Measurements from ENCODE around the gene FBLN1. TPM values are rescaled to one million over a fixed set of nuclear protein-coding genes. Genes with fewer than 3 reads are reported as not detected.

The FBLN1 gene
- total RNA-seq, 1 experiment from 2014 or later, result 23.4 TPM

DNA sequence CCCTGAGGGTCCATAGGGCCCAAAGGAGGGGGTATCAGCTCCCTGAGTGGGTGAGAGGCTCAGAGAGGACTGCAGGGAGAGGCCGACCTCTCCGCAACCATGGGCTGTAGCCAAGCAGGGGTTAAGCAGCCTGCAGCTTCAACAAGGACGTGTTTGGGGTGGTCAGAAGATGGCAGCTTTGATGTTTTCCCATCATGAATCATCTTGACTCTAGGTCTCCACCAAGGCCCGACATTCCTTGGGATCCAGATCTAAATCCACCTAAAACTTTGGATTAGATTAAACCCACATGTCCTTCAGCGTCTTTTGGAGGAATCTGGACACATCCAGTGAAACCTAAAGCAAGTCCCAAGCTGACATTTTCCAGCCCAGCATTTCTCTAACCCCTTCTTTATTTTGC, 19.8 kb downstream of the FBLN1 start:
- H2AFZ ChIP-seq (ENCODE audit: low read depth, low read length, poor library complexity, severe bottlenecking), result no peak overlapping the region
- CTCF ChIA-PET, result no interaction called here
- no peaks in the 10 kb centered on the region for H4K20me1 ChIP-seq (ENCODE audit: insufficient read depth)
- no peaks in the 10 kb centered on the region for H3K27me3 ChIP-seq (ENCODE audit: insufficient read depth, low read length)
- intact Hi-C loops (cut with micrococcal nuclease), result no loop called here
- RAD21 ChIA-PET (ENCODE audit: low non-redundant PET in 1 of 2, low total read pairs in 2 of 2, uncharacterized antibody in 2 of 2, unreplicated experiment in 2 of 2), result no interaction called here
- no peak overlapping the region for H3K4me3 ChIP-seq (replicated peaks in 1 of 2; ENCODE audit: low read depth in 1 of 2, low read length in 2 of 2)
- POLR2A ChIA-PET, result no interaction called here
- peaks cover 0 to 9% of the 10 kb centered on the region in 2 experiments; a peak in 3 of 4 replicates for H3K4me1 ChIP-seq (ENCODE audit: control insufficient read depth in 1 of 2, insufficient read depth in 2 of 2, low read length in 2 of 2)
- DNase-seq (ENCODE audit: low read depth, low spot score) (no peak), ATAC-seq (no peak)
- H3K79me2 ChIP-seq (ENCODE audit: insufficient read depth, low read length), result no peaks in the 10 kb centered on the region
- no peak overlapping the region for H3K9ac ChIP-seq (ENCODE audit: low read length)
- no peaks in the 10 kb centered on the region for H3K9me3 ChIP-seq (ENCODE audit: control insufficient read depth in 1 of 2, insufficient read depth in 1 of 2, low read depth in 1 of 2, low read length in 2 of 2)
- no TSS peak for BruUV-seq (replicated peaks)
- no peak overlapping the region for H3K27ac ChIP-seq (ENCODE audit: low read depth, low read length)
- no peaks in the 10 kb centered on the region for H3K9me2 ChIP-seq (ENCODE audit: insufficient read depth)
- TF ChIP-seq ZFX (IDR thresholded peaks at IDR 0.05), result no peak
- TF ChIP-seq ZNF274 (IDR thresholded peaks at IDR 0.05; ENCODE audit: low read depth, low read length), result no peak
- no peak for TF ChIP-seq REST (IDR thresholded peaks at IDR 0.05; ENCODE audit: low read depth)
- no peaks in the 10 kb centered on the region for H3K36me3 ChIP-seq (ENCODE audit: control insufficient read depth in 1 of 2, insufficient read depth in 2 of 2, low read length in 2 of 2)
- no peak overlapping the region for H3K4me2 ChIP-seq (ENCODE audit: low read length)

GRCh38 chr22:45524157-45524556, 21.5 kb downstream of the FBLN1 start:
- Histone ChIP-seq H3K36me3 (ENCODE audit: control insufficient read depth in 1 of 2, insufficient read depth in 2 of 2, low read length in 2 of 2) (no peaks in the 10 kb centered on the region), H3K27me3 (ENCODE audit: insufficient read depth, low read length) (no peaks in the 10 kb centered on the region), H3K27ac (ENCODE audit: low read depth, low read length) (no peak overlapping the region), H3K9me2 (ENCODE audit: insufficient read depth) (no peaks in the 10 kb centered on the region), H4K20me1 (ENCODE audit: insufficient read depth) (no peaks in the 10 kb centered on the region), H3K9me3 (ENCODE audit: control insufficient read depth in 1 of 2, insufficient read depth in 1 of 2, low read depth in 1 of 2, low read length in 2 of 2) (no peaks in the 10 kb centered on the region), H2AFZ (ENCODE audit: low read depth, low read length, poor library complexity, severe bottlenecking) (no peak overlapping the region), H3K4me3 (replicated peaks in 1 of 2; ENCODE audit: low read depth in 1 of 2, low read length in 2 of 2) (no peak overlapping the region), H3K4me1 (ENCODE audit: control insufficient read depth in 1 of 2, insufficient read depth in 2 of 2, low read length in 2 of 2) (peaks cover 0 to 9% of the 10 kb centered on the region in 2 experiments; a peak in 2 of 4 replicates), H3K79me2 (ENCODE audit: insufficient read depth, low read length) (no peaks in the 10 kb centered on the region), H3K9ac (ENCODE audit: low read length) (no peak overlapping the region), H3K4me2 (ENCODE audit: low read length) (no peak overlapping the region)
- CTCF ChIA-PET, result no interaction called here
- intact Hi-C loops (cut with micrococcal nuclease), result no loop called here
- POLR2A ChIA-PET, result no interaction called here
- DNase-seq (ENCODE audit: low read depth, low spot score) (no peak), ATAC-seq (no peak)
- RAD21 ChIA-PET (ENCODE audit: low non-redundant PET in 1 of 2, low total read pairs in 2 of 2, uncharacterized antibody in 2 of 2, unreplicated experiment in 2 of 2), result no interaction called here
- BruUV-seq (replicated peaks), result no TSS peak
- TF ChIP-seq JUND (IDR thresholded peaks at IDR 0.05) (no peak), ZFX (IDR thresholded peaks at IDR 0.05) (no peak), SRF (IDR thresholded peaks at IDR 0.05; ENCODE audit: low read depth) (no peak), ATF3 (IDR thresholded peaks at IDR 0.05) (no peak), SP1 (IDR thresholded peaks at IDR 0.05; ENCODE audit: low read depth) (no peak), FOSL1 (IDR thresholded peaks at IDR 0.05; ENCODE audit: low read depth) (no peak), SIN3A (IDR thresholded peaks at IDR 0.05; ENCODE audit: low read depth) (no peak), EGR1 (IDR thresholded peaks at IDR 0.05; ENCODE audit: low read depth) (no peak)
- TF ChIP-seq, protein P1, sequence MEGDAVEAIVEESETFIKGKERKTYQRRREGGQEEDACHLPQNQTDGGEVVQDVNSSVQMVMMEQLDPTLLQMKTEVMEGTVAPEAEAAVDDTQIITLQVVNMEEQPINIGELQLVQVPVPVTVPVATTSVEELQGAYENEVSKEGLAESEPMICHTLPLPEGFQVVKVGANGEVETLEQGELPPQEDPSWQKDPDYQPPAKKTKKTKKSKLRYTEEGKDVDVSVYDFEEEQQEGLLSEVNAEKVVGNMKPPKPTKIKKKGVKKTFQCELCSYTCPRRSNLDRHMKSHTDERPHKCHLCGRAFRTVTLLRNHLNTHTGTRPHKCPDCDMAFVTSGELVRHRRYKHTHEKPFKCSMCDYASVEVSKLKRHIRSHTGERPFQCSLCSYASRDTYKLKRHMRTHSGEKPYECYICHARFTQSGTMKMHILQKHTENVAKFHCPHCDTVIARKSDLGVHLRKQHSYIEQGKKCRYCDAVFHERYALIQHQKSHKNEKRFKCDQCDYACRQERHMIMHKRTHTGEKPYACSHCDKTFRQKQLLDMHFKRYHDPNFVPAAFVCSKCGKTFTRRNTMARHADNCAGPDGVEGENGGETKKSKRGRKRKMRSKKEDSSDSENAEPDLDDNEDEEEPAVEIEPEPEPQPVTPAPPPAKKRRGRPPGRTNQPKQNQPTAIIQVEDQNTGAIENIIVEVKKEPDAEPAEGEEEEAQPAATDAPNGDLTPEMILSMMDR (IDR thresholded peaks at IDR 0.05 in 2 of 3, conservative IDR thresholded peaks at IDR 0.05 in 1 of 3; ENCODE audit: borderline replicate concordance in 1 of 3, insufficient read depth in 1 of 3, low read depth in 2 of 3, low read length in 2 of 3), result no peak
- TF ChIP-seq, protein P2, sequence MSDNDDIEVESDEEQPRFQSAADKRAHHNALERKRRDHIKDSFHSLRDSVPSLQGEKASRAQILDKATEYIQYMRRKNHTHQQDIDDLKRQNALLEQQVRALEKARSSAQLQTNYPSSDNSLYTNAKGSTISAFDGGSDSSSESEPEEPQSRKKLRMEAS (IDR thresholded peaks at IDR 0.05), result no peak

Data from HCT116 (cell line).